Measurements from ENCODE around the gene CFB.

- TF ChIP-seq CTCF (IDR thresholded peaks at IDR 0.05) (no peak), POLR2A (IDR thresholded peaks at IDR 0.05) (no peak)
These were observed 43.8 kb upstream of the CFB start, which contains the start of gene ZBTB12 for GRCh38 chr6:31901953-31902643.

Data from suprapubic skin (tissue), 3 donors.